BJ (cell line): ENCODE data around the gene PARP15. TPM values are rescaled to one million over a fixed set of nuclear protein-coding genes. Genes with fewer than 3 reads are reported as not detected.

ENCODE experiments used
- CTCF ChIA-PET: fragments of 350-600 bp; formaldehyde crosslinking; extraction: SDS; loops from one replicate; lab custom pipeline; 2021; ENCODE audit warnings: antibody characterized with exemption, inconsistent platforms; lab: Yijun Ruan, JAX
- POLR2A ChIA-PET: fragments of 300-600 bp; sonication (Branson Sonifier 250); formaldehyde crosslinking; extraction: SDS; loops from one replicate; lab custom pipeline; 2021; ENCODE audit warnings: antibody characterized with exemption; lab: Charles Lee
- DNase-seq: peaks from one replicate; pipeline ENCODE4 v3.0.0-alpha.2; 2011; ENCODE audit warnings: low read depth
- H3K27me3 ChIP-seq: 2 replicates; pipeline ENCODE4 v1.6.0; 2011; ENCODE audit warnings: low read length; ENCODE audit not compliant: control insufficient read depth, insufficient read depth
- H3K36me3 ChIP-seq: 2 replicates; pipeline ENCODE4 v1.5.1; 2011; ENCODE audit warnings: low read length; ENCODE audit not compliant: control insufficient read depth, insufficient read depth
- H3K4me3 ChIP-seq: 2 replicates; pipeline ENCODE4 v1.5.1; 2011; ENCODE audit warnings: low read depth, mild to moderate bottlenecking, control low read depth, low read length
- polyA plus RNA-seq: library from polyadenylated mRNA; depleted of rRNA; stranded (reverse); fragments of >200 nt; gene quantifications from 2 replicates; pipeline ENCODE4 v1.2.3, GENCODE V29; 2011
- TF ChIP-seq, protein P1 (sequence below): IDR thresholded peaks from 2 replicates; pipeline ENCODE4 v1.5.1; 2011; ENCODE audit warnings: low read depth, mild to moderate bottlenecking, control low read depth, inconsistent platforms, low read length, moderate library complexity; ENCODE audit not compliant: insufficient read depth

The PARP15 gene
- polyA plus RNA-seq, 1 experiment: 0.05 TPM

DNA sequence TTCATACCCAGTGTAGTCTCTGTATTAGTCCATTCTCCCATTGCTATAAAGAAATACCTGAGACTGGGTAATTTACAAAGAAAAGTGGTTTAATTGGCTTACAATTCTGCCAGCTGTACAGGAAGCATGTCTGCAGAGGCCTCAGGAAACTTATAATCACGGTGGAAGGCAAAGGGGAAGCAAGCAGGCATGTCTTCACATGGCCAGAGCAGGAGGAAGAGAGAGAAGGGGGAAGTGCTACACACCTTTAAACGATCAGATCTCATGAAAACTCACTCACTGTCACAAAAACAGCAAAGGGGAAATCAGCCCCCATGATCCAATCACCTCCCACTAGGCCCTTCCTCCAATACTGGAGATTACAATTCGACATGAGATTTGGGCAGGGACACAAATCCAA lies 96.9 kb downstream of the PARP15 start:
- CTCF ChIA-PET: no interaction called here
- no peak overlapping the region for H3K4me3 ChIP-seq
- DNase-seq: no peak
- POLR2A ChIA-PET: no interaction called here
- no peaks in the 10 kb centered on the region for H3K36me3 ChIP-seq
- TF ChIP-seq, protein P1, sequence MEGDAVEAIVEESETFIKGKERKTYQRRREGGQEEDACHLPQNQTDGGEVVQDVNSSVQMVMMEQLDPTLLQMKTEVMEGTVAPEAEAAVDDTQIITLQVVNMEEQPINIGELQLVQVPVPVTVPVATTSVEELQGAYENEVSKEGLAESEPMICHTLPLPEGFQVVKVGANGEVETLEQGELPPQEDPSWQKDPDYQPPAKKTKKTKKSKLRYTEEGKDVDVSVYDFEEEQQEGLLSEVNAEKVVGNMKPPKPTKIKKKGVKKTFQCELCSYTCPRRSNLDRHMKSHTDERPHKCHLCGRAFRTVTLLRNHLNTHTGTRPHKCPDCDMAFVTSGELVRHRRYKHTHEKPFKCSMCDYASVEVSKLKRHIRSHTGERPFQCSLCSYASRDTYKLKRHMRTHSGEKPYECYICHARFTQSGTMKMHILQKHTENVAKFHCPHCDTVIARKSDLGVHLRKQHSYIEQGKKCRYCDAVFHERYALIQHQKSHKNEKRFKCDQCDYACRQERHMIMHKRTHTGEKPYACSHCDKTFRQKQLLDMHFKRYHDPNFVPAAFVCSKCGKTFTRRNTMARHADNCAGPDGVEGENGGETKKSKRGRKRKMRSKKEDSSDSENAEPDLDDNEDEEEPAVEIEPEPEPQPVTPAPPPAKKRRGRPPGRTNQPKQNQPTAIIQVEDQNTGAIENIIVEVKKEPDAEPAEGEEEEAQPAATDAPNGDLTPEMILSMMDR: no peak
- H3K27me3 ChIP-seq: no peaks in the 10 kb centered on the region

DNA sequence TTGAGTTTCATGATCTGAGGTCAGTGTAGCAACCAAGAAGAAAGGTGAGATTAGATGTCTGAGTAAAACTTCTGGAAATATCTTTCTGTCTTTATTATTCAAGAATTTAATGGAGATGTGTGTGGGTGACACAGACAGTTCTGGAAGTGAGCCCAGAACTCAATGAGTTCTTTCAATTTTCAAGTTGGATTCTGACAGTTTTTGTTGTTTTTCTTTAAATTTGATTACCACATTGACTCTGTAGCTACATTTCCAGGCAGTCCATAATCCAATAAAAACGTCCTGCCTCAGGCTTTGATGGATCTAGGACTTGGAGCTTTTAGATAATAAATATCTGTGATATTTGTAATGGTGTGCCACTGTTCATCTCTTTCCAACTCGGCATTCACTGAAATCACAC lies 99.3 kb downstream of the PARP15 start:
- POLR2A ChIA-PET: no interaction called here

DNA sequence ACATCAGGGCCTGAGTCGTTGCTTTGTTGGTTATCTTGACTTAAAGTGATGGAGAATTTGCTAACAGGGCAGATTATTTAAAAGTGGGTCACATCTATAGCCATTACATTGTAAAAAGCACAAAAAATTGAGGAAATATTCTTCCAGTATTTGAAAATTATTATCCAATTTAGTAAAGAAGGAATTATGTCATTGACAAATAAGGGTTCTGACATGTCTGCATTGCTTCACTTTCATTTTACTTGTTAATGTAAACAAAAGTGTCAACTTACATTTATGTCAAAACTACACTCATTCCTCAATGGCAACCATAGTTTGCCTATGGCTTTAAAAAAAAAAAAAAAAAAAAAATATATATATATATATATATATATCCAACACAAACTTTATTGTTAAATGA lies 99.8 kb downstream of the PARP15 start:
- no peaks in the 10 kb centered on the region for H3K27me3 ChIP-seq
- no peak overlapping the region for H3K4me3 ChIP-seq
- TF ChIP-seq, protein P1: no peak
- no peaks in the 10 kb centered on the region for H3K36me3 ChIP-seq
- ChIA-PET POLR2A (no interaction called here), CTCF (interaction anchor here (1.2 to 6.6 kb wide), 3 partner anchors 117 to 220 kb away, joined by 4 to 78 read pairs (median 28); no protein-coding TSS in a partner anchor)
- DNase-seq: no peak

More for the DNA sequence above, 99.3 kb downstream of the PARP15 start:
- no peaks in the 10 kb centered on the region for H3K27me3 ChIP-seq
- no peak overlapping the region for H3K4me3 ChIP-seq
- TF ChIP-seq, protein P1: no peak
- DNase-seq: no peak
- no peaks in the 10 kb centered on the region for H3K36me3 ChIP-seq
- CTCF ChIA-PET: interaction anchor here (1.2 to 6.6 kb wide), 2 partner anchors 117 to 217 kb away, joined by 4 to 78 read pairs; no protein-coding TSS in a partner anchor

DNA sequence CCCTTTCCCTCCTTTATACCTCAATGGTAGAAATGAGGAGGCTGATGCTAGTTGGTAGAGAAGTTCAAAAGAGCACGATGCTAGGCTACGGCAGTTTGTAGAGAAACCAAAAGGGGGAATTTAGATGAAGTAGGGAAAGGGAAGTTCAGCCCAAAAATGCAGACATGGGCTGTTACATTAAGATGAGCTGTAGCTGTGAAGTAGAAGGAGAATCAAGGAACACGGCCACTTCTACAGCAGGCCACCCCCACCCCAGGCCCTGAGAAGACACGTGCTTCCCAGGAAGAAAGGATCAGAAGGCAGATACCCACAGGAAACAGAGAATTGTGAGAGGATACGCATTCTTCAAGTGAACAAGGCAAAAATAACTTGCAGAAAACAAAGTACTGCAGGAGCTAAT lies 101.1 kb downstream of the PARP15 start:
- Histone ChIP-seq H3K27me3 (no peaks in the 10 kb centered on the region), H3K36me3 (no peaks in the 10 kb centered on the region), H3K4me3 (no peak overlapping the region)
- no peak for DNase-seq
- CTCF ChIA-PET: interaction anchor here (0.8 to 6.6 kb wide), 23 partner anchors 9 to 350 kb away, joined by 3 to 78 read pairs (median 5); partner anchors contain the start of genes DTX3L, PARP9 and SEMA5B
- POLR2A ChIA-PET: no interaction called here
- TF ChIP-seq, protein P1: no peak

DNA sequence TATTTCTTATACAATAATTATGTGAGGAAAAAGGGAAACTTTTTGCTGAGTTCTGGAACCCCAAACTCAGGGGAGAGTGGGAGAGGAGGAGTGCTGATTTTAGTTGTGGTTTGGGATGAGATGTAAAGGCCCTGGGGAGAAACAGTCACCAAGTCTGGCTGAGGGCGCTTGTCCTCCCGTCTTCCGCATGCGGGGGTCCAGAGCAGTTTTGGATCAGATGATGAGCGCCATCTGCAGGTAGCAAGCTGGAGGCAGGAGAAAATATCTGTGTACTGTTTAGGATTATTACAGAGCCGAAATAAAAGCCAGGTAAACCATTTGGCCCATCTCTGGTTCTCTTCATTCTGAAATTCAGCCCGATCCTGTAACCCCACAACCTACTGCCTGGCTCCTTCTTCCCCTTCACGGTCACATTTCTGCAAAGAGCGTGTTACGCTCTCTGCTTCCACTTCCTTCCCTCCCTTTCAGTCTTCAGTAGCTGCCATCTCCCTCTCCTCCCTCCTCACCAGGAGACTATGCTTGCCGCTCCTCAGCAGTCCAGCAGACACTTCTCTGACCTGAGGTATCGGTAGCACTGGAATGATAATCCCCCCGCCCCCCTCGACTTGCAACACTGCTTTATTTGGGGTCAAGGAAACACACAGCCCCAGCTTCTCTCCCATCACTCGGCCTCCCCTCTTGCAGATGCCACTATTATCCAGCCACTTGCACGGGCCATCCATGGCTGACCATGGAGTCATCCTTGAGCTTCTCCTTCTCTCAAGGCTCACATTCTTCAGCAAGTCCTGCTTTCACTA lies 101.8 kb downstream of the PARP15 start:
- no peak for DNase-seq
- Histone ChIP-seq H3K4me3 (no peak overlapping the region), H3K36me3 (no peaks in the 10 kb centered on the region), H3K27me3 (no peaks in the 10 kb centered on the region)
- TF ChIP-seq, protein P1: peak; percentile 86
- ChIA-PET POLR2A (no interaction called here), CTCF (interaction anchor here (0.5 to 6.6 kb wide), 35 partner anchors 9 to 350 kb away, joined by 3 to 78 read pairs (median 4); partner anchors contain the start of genes DTX3L, FAM162A, PARP9 and SEMA5B)
